HG02981 (cell line): ENCODE data around the gene TBC1D5.

ENCODE experiments used
- ATAC-seq: cut with Tn5 transposase; IDR thresholded peaks from one replicate; pipeline ENCODE4 v1.9.1; 2021; ENCODE audit warnings: mild to moderate bottlenecking, moderate library complexity; ENCODE audit not compliant: unreplicated experiment

The TBC1D5 gene

DNA sequence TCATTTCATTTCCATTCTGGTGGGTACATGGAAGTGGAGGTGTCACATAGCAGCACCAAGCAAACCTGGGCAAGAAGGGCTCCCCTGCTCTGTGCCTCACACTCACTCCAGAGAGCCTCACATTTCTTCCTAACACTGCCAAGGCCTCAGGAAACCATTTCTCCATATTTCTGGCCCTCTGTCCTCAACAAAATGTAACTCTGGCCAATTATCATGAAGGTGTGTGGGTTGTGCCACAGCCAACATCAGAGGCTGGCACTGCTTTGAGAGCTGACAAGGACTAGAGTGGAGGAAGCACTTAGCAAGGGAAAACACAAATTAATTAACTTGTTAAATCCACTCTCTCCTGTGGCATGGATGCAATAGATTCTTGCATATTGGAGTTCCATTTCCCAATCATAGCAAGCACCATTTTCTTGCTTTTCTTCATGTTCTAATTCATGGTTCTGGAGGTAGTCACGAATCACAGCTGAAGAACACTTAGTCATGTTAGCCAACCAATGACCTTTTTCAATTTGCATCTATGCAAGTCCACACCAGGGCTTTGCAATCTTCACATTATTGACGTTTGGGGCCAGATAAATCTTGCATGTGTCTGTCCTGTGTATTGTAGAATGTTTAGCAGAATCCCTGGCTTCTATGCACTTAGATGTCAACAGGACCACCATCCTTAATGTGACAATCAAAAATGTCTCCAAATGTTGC, 616.5 kb downstream of the TBC1D5 start:
- ATAC-seq = no peak

DNA sequence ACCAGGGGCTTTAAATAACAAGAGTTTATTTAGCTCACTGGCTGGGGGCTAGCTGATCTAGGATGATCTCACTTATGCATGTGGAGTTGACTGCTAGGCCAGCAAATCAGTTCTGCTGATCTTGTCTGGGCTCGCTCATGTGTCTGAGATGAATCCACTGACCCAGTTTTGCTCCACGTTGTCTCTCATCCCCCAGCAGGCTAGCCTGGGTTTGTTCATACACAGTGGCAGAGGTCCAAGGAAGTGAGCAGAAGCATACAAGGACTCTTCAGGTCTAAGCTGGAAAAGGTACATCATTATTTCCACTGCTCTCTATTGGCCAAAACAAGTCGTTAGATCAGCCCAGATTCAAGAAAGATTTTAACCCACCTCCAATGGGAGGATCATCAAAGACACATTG, 619.7 kb downstream of the TBC1D5 start:
- ATAC-seq = no peak

DNA sequence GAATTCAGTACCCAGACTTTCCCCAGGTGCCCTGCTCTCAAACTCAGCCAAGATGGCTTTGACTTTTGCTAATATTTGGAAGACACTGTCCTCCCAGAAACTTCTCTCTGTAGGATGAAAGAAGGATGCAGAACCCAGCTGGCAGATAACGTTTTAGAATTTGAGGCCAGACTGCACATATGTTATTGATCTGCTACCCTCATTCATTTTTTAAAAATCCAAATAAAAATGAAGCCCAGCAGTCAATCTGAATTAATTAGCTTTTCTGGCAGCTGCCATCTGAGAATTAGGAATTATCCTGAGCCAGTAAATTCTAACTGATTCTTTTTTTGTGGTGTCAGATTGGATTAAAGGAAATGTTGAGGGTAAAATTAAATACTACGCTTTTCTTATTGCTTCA, 621.1 kb downstream of the TBC1D5 start:
- ATAC-seq = no peak

DNA sequence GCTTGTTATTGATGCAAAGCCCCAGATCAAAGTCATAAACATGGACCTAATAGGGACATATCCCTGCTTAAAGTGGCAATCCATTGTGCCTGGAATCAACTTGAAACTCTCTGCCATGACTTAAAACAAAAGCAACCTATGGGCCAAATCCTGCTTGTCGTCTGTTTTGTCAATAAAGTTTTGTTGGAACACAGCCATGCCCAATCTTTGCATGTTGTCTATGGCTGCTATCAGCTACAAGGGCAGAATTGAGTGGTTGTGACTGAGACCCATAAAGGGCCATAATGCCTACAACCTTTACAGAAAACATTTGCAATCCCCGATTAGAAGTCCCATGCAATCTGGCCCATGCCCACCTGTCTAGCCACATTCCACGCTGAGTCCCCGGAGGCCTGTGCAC, 622.3 kb downstream of the TBC1D5 start:
- no peak for ATAC-seq

DNA sequence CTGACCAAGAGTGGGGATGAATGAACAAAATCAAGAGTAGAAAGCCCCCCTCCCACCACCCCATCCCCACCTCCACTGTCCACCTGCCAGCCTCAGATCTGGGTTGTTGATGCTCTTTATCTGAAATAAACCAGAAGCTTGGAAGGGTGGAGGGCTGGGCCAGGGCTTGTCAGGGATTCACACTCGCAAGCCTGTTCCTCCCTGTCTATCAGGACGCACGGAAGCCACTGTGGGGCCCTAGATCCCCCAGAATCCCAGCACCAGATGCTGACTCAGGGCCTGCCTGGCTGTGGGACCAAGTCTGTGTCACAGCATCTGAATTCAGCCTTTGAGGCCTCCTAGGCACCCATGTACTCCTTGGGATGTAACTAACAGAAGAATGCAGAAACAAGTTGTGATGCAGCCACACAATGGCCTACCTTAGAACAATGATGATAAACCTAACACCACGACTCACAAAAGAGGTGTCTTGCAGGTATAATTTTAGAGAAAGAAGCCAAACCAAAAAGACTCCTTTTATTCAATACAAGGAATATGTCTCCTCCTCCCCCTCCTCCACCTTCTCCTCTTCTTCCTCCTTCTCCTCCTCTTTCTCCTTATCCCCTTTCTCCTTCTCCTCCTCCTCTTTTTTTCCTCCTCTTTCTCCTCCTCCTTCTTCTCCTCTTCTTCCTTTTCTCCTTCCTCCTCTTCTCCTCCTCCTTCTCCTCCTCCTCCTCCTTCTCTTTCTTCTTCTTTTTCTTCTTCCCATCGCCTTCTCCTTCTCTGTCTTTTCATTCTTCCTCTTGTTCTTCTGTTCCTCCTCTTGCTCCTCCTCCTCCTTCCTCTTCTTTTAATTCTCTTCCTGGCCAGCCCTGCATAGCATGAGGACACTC, 623.0 kb downstream of the TBC1D5 start:
- no peak for ATAC-seq

DNA sequence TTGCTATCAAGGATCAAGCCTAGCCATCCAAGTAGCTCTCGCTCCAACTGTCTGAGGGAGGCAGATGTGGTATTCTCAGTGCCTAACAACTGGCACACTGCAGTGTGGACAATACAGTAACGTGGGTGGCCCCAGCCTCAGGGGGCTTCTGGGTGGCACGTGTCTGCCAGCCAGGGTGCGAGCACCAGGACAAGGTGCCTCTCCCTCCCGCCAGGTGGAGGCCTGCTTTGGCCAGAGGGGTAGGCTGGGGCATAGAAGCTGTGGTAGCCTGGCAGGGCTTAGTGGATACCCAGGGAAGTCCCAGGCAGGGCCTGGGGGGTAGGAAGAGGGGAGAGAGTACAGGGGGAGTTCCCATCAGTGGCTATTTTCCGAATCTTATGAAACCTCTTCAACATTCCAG, 623.7 kb downstream of the TBC1D5 start:
- ATAC-seq = no peak

DNA sequence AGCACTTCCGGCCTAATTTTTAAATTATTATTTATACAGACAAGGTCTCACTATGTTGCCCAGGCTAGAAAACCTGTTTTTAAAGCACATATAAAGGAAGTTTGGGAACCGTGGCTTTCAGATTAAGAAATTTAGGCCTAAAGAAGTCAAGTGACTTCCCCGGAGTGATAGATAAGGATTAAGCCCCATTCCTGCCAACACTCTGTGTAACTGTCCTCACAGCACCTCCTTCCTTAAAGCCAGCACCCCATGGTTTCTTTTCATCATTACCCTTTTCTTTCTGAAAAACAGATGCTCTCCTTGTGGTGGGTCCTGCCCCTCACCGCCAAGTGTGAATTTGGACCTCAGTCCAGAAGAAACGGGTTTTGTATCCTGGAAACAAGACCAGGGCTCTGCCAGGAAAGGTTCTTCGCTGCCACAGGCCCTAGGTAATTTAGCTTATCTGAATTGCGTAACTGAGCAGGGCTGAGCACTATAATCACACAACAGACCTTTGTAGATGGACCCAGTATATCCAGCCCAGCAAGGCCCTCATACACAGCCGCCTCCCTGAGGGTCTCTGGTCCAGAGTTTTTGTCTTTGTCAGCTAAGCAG, 626.3 kb downstream of the TBC1D5 start:
- ATAC-seq = no peak

DNA sequence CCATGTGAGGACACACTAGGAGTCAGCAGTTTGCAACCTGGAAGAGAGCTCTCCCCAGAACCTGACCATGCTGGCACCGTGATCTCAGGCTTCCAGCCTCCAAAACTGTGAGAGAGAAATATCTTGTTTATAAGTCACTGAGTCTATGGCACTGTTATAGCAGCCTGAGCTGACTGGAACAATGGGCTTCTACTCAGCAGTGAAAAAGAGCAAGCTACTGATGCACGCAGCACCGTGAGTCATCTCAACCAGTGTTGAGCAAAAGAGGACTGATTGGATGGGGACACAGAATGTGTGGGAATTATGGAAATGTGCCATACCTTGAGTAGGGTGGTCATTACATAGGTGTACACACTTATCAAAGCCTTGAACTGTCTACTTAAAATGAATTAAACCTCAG, 627.2 kb downstream of the TBC1D5 start:
- no peak for ATAC-seq

DNA sequence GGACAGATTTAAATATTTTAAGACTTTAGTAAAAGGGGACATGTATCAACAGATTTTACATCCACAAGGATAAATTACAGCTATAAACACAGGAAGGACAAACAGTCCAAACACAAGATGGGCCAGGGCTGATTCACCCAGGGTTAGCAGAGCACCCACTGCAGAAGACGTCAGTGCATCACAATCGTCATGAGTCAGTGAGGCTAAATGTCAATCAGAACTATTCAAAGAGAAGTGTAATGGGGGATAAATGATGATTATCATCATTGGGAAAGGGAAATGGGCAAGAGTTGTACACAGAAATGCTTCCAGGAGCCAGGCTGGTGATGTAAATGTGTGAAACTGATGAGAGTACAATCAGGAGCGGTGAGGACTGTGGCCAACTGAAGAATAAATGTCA, 630.8 kb downstream of the TBC1D5 start:
- no peak for ATAC-seq

DNA sequence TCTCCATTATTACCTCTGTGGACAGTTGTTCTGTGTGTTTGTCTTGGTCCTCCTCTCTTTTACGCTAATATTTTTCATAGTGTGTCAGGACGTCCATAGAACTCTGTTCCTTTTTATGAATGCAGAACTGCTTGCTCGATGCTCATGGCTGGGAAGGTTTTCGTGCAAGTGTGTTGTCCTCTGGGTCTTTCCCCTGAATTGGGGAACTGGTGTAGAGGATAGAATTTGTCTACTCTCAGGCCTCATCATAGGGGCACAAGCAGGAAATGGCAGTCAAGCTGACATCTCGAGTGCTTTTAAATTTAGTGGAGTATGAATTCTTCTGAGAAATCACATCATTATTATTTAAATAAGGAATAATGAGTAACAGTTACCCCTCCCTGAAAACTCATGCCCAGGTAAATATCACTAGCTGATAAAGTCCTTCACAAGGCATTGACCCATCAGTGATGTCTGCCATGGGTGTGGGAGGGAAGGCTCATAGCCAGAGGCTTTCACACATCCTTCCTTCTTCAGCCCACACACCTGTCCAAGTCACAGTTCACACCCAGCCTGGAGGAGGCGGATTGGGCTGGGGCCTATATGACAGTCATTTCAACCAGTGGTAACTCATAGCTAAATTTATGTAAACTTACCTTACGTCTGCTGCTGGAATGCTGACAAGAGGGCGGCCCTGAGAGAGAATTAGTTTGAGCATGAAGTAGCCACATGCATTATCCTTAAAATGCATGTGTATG, 631.6 kb downstream of the TBC1D5 start:
- ATAC-seq = no peak
